HUES64 (cell line): ENCODE results near the gene GPC6.
"Not testable (repeated sequence)": the region's sequence is repeated elsewhere in the genome, so short reads cannot be mapped to it uniquely, and the experiment has no call there.

Experiments used
- H3K27ac ChIP-seq: 2 replicates; pipeline ENCODE4 v1.7.0; 2013; ENCODE audit warnings: low read depth, low read length, inconsistent platforms
- H3K27me3 ChIP-seq: 2 replicates; pipeline ENCODE4 v1.6.1; 2013; ENCODE audit warnings: mild to moderate bottlenecking, low read length; ENCODE audit not compliant: insufficient read depth
- H3K36me3 ChIP-seq: 2 replicates; pipeline ENCODE4 v1.6.1; 2013; ENCODE audit warnings: mild to moderate bottlenecking, low read length; ENCODE audit not compliant: insufficient read depth
- H3K4me1 ChIP-seq: 2 replicates; pipeline ENCODE4 v1.6.1; 2013; ENCODE audit warnings: mild to moderate bottlenecking, low read length, moderate library complexity; ENCODE audit not compliant: insufficient read depth
- H3K4me3 ChIP-seq: 2 replicates; pipeline ENCODE4 v1.5.1; 2013; ENCODE audit warnings: mild to moderate bottlenecking, low read length, moderate library complexity
- H3K9ac ChIP-seq: 2 replicates; pipeline ENCODE4 v1.6.1; 2013; ENCODE audit warnings: mild to moderate bottlenecking, low read depth, low read length
- H3K9me3 ChIP-seq: 2 replicates; pipeline ENCODE4 v1.6.1; 2013; ENCODE audit warnings: low read depth, low read length; ENCODE audit not compliant: insufficient read depth
- WGBS: fragments of 150-250, 120-280 bp; methylation state at CpG from one replicate; pipeline ENCODE4 v1.1.7; 2013; ENCODE audit warnings: missing lambda C conversion rate; 5-methylcytosine and 5-hydroxymethylcytosine counted together

The GPC6 gene

GRCh38 chr13:93437081-93437480 is 210.5 kb downstream of the GPC6 start:
- H3K27ac ChIP-seq = no peak overlapping the region
- H3K27me3 ChIP-seq = no peaks in the 10 kb centered on the region
- H3K9ac ChIP-seq = no peak overlapping the region
- no peak overlapping the region for H3K4me3 ChIP-seq
- H3K36me3 ChIP-seq = no peaks in the 10 kb centered on the region
- WGBS = 93% methylated on average over 4 of the region's 4 CpGs
- H3K9me3 ChIP-seq = no peaks in the 10 kb centered on the region
- H3K4me1 ChIP-seq = no peaks in the 10 kb centered on the region

- Histone ChIP-seq H3K27ac (no peak overlapping the region), H3K9ac (no peak overlapping the region), H3K4me1 (no peaks in the 10 kb centered on the region), H3K27me3 (no peaks in the 10 kb centered on the region), H3K9me3 (no peaks in the 10 kb centered on the region), H3K4me3 (no peak overlapping the region), H3K36me3 (no peaks in the 10 kb centered on the region)
- 90% methylated on average over 2 of the region's 2 CpGs for WGBS
Measured at GRCh38 chr13:93446238-93446637, 219.6 kb downstream of the GPC6 start.

- no peak overlapping the region for H3K4me3 ChIP-seq
- no peaks in the 10 kb centered on the region for H3K9me3 ChIP-seq
- no peaks in the 10 kb centered on the region for H3K36me3 ChIP-seq
- H3K4me1 ChIP-seq = no peaks in the 10 kb centered on the region
- no peaks in the 10 kb centered on the region for H3K27me3 ChIP-seq
- no peak overlapping the region for H3K9ac ChIP-seq
- no peak overlapping the region for H3K27ac ChIP-seq
Measured at GRCh38 chr13:93450191-93450621, 223.6 kb downstream of the GPC6 start.

GRCh38 chr13:93450761-93451160 is 224.2 kb downstream of the GPC6 start:
- H3K27me3 ChIP-seq = no peaks in the 10 kb centered on the region
- no peaks in the 10 kb centered on the region for H3K36me3 ChIP-seq
- no peaks in the 10 kb centered on the region for H3K9me3 ChIP-seq
- no peak overlapping the region for H3K4me3 ChIP-seq
- H3K4me1 ChIP-seq = no peaks in the 10 kb centered on the region
- H3K27ac ChIP-seq = no peak overlapping the region
- no peak overlapping the region for H3K9ac ChIP-seq

- not testable (repeated sequence) for H3K4me1 ChIP-seq, H3K9ac ChIP-seq, H3K27me3 ChIP-seq, H3K27ac ChIP-seq, H3K9me3 ChIP-seq, H3K36me3 ChIP-seq, H3K4me3 ChIP-seq
- 94% methylated on average over 36 of the region's 36 CpGs for WGBS
Measured at GRCh38 chr13:93454676-93455235, 228.1 kb downstream of the GPC6 start.

GRCh38 chr13:93455861-93456260 is 229.3 kb downstream of the GPC6 start:
- H3K9ac ChIP-seq = no peak overlapping the region
- H3K36me3 ChIP-seq = no peaks in the 10 kb centered on the region
- H3K4me1 ChIP-seq = no peaks in the 10 kb centered on the region
- no peaks in the 10 kb centered on the region for H3K9me3 ChIP-seq
- no peak overlapping the region; the same call in 1 of the 2 replicates for H3K27ac ChIP-seq
- H3K27me3 ChIP-seq = no peaks in the 10 kb centered on the region
- no peak overlapping the region for H3K4me3 ChIP-seq
- 84% methylated on average over 3 of the region's 4 CpGs for WGBS

- no peaks in the 10 kb centered on the region for H3K27me3 ChIP-seq
- H3K36me3 ChIP-seq = no peaks in the 10 kb centered on the region
- H3K27ac ChIP-seq = no peak overlapping the region
- H3K4me3 ChIP-seq = no peak overlapping the region
- no peak overlapping the region for H3K9ac ChIP-seq
- H3K4me1 ChIP-seq = no peaks in the 10 kb centered on the region
- no peaks in the 10 kb centered on the region for H3K9me3 ChIP-seq
Measured at GRCh38 chr13:93460005-93460404, 233.4 kb downstream of the GPC6 start.

GRCh38 chr13:93462151-93462550 is 235.5 kb downstream of the GPC6 start:
- no peak overlapping the region for H3K9ac ChIP-seq
- H3K27me3 ChIP-seq = no peaks in the 10 kb centered on the region
- H3K36me3 ChIP-seq = no peaks in the 10 kb centered on the region
- H3K4me3 ChIP-seq = no peak overlapping the region
- no peak overlapping the region for H3K27ac ChIP-seq
- H3K4me1 ChIP-seq = no peaks in the 10 kb centered on the region
- no peaks in the 10 kb centered on the region for H3K9me3 ChIP-seq
- WGBS = 98% methylated on average over 3 of the region's 3 CpGs

GRCh38 chr13:93466502-93467036 is 240.0 kb downstream of the GPC6 start:
- H3K27me3 ChIP-seq = no peaks in the 10 kb centered on the region
- 93% methylated on average over 3 of the region's 3 CpGs for WGBS
- peaks cover 18% of the 10 kb centered on the region for H3K9me3 ChIP-seq
- H3K4me3 ChIP-seq = no peak overlapping the region
- H3K27ac ChIP-seq = no peak overlapping the region
- H3K36me3 ChIP-seq = no peaks in the 10 kb centered on the region
- no peaks in the 10 kb centered on the region for H3K4me1 ChIP-seq
- H3K9ac ChIP-seq = no peak overlapping the region

- Histone ChIP-seq H3K4me1 (no peaks in the 10 kb centered on the region), H3K9me3 (peaks cover 23% of the 10 kb centered on the region), H3K36me3 (no peaks in the 10 kb centered on the region), H3K4me3 (no peak overlapping the region), H3K27ac (no peak overlapping the region), H3K27me3 (no peaks in the 10 kb centered on the region), H3K9ac (no peak overlapping the region)
- 70% methylated on average over 2 of the region's 2 CpGs for WGBS
Measured at GRCh38 chr13:93467175-93467574, 240.6 kb downstream of the GPC6 start.

GRCh38 chr13:93468433-93468832 is 241.8 kb downstream of the GPC6 start:
- Histone ChIP-seq H3K27ac (no peak overlapping the region), H3K27me3 (no peaks in the 10 kb centered on the region), H3K36me3 (no peaks in the 10 kb centered on the region), H3K9ac (no peak overlapping the region), H3K4me1 (no peaks in the 10 kb centered on the region), H3K9me3 (peaks cover 30% of the 10 kb centered on the region), H3K4me3 (no peak overlapping the region)
- WGBS = no CpG with 5 or more reads among the region's 1 CpG

GRCh38 chr13:93472296-93472695 is 245.7 kb downstream of the GPC6 start:
- 86% methylated on average over 7 of the region's 7 CpGs for WGBS
- Histone ChIP-seq H3K9ac (no peak overlapping the region), H3K4me1 (peaks cover 13% of the 10 kb centered on the region), H3K27ac (no peak overlapping the region), H3K4me3 (no peak overlapping the region), H3K27me3 (no peaks in the 10 kb centered on the region), H3K9me3 (peaks cover 30% of the 10 kb centered on the region), H3K36me3 (no peaks in the 10 kb centered on the region)
